IMR-90 (cell line): ENCODE results near the gene RFX4.

Experiments
- CEBPB ChIP-seq: IDR thresholded peaks from 2 replicates; pipeline ENCODE4 v1.6.1; 2012; ENCODE audit warnings: low read depth, low read length, improper control_type of control experiment
- MAFK ChIP-seq: IDR thresholded peaks from 2 replicates; pipeline ENCODE4 v1.6.1; 2012; ENCODE audit warnings: low read depth, low read length, improper control_type of control experiment
- MAZ ChIP-seq: IDR thresholded peaks from 2 replicates; pipeline ENCODE4 v1.6.1; 2012; ENCODE audit warnings: low read depth, mild to moderate bottlenecking, low read length, improper control_type of control experiment, moderate library complexity, borderline replicate concordance
- MXI1 ChIP-seq: IDR thresholded peaks from 2 replicates; pipeline ENCODE4 v1.6.1; 2012; ENCODE audit warnings: low read depth, mild to moderate bottlenecking, low read length, moderate library complexity, borderline replicate concordance
- POLR2A ChIP-seq: IDR thresholded peaks from 2 replicates; pipeline ENCODE4 v1.6.1; 2012; ENCODE audit warnings: mild to moderate bottlenecking, low read depth, low read length
- TF ChIP-seq, protein P1 (sequence below): conservative IDR thresholded peaks from 2 replicates; pipeline ENCODE4 v1.5.1; 2012; ENCODE audit warnings: mild to moderate bottlenecking, low read depth, low read length, improper control_type of control experiment

- TF ChIP-seq, protein P1, sequence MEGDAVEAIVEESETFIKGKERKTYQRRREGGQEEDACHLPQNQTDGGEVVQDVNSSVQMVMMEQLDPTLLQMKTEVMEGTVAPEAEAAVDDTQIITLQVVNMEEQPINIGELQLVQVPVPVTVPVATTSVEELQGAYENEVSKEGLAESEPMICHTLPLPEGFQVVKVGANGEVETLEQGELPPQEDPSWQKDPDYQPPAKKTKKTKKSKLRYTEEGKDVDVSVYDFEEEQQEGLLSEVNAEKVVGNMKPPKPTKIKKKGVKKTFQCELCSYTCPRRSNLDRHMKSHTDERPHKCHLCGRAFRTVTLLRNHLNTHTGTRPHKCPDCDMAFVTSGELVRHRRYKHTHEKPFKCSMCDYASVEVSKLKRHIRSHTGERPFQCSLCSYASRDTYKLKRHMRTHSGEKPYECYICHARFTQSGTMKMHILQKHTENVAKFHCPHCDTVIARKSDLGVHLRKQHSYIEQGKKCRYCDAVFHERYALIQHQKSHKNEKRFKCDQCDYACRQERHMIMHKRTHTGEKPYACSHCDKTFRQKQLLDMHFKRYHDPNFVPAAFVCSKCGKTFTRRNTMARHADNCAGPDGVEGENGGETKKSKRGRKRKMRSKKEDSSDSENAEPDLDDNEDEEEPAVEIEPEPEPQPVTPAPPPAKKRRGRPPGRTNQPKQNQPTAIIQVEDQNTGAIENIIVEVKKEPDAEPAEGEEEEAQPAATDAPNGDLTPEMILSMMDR = no peak
- no peak for TF ChIP-seq POLR2A
- TF ChIP-seq MAFK = no peak
- no peak for TF ChIP-seq CEBPB
- TF ChIP-seq MXI1 = no peak
- no peak for TF ChIP-seq MAZ
Measured at GRCh38 chr12:106759526-106760183, 176.9 kb downstream of the RFX4 start.
